ENCODE measurements around the gene MOSPD2. TPM values are rescaled to one million over a fixed set of nuclear protein-coding genes. Genes with fewer than 3 reads are reported as not detected.

The MOSPD2 gene
- total RNA-seq, result 18.8 and 19.1 TPM in 2 replicates
- long read RNA-seq, full-length matches to known transcripts, result 108 of 132 reads
- long read RNA-seq, partial matches to known transcripts, result 13 of 132 reads
- long read RNA-seq, other reads (novel, unspliced or antisense), result 11 of 132 reads

GRCh38 chrX:14872851-14873675 lies at the start of gene MOSPD2, which contains the start of gene FANCB:
MOSPD2 (plus strand) TSS chrX:14873421; CDS start chrX:14873529, 108 bp downstream.
FANCB (minus strand) TSS chrX:14873069; CDS start chrX:14865510, 7,559 bp downstream.
- Mint-ChIP-seq H3K36me3 (ENCODE audit: unreplicated experiment) (peaks cover 9% of the 10 kb centered on the region), H3K4me3 (ENCODE audit: unreplicated experiment) (peak within 1 kb of the TSS; percentile 81), H3K27me3 (ENCODE audit: unreplicated experiment) (no peaks in the 10 kb centered on the region), H3K4me1 (ENCODE audit: unreplicated experiment) (peaks cover 2% of the 10 kb centered on the region), H3K9me3 (ENCODE audit: unreplicated experiment) (peaks cover 12% of the 10 kb centered on the region), H3K27ac (ENCODE audit: unreplicated experiment) (peak within 1 kb of the TSS; percentile 59)
- DNase-seq (ENCODE audit: extremely low spot score, unreplicated experiment), result peak; percentile 98
- no peak for TF ChIP-seq CTCF (IDR thresholded peaks at IDR 0.05)

GRCh38 chrX:14825851-14826250 lies 47.4 kb upstream of the MOSPD2 start:
- peaks cover 11% of the 10 kb centered on the region for H3K9me3 Mint-ChIP-seq (ENCODE audit: unreplicated experiment)
- DNase-seq (ENCODE audit: extremely low spot score, unreplicated experiment), result no peak
- H3K4me1 Mint-ChIP-seq (ENCODE audit: unreplicated experiment), result peaks cover 19% of the 10 kb centered on the region
- peaks cover 4% of the 10 kb centered on the region for H3K36me3 Mint-ChIP-seq (ENCODE audit: unreplicated experiment)
- H3K27me3 Mint-ChIP-seq (ENCODE audit: unreplicated experiment), result no peaks in the 10 kb centered on the region
- TF ChIP-seq CTCF (IDR thresholded peaks at IDR 0.05), result no peak
- no peak overlapping the region for H3K4me3 Mint-ChIP-seq (ENCODE audit: unreplicated experiment)
- H3K27ac Mint-ChIP-seq (ENCODE audit: unreplicated experiment), result peak overlapping the region; percentile 13

GRCh38 chrX:14826319-14826718 lies 46.9 kb upstream of the MOSPD2 start:
- Mint-ChIP-seq H3K9me3 (ENCODE audit: unreplicated experiment) (peaks cover 11% of the 10 kb centered on the region), H3K27ac (ENCODE audit: unreplicated experiment) (peak overlapping the region; percentile 13)

GRCh38 chrX:14829643-14830042 lies 43.6 kb upstream of the MOSPD2 start:
- H3K27me3 Mint-ChIP-seq (ENCODE audit: unreplicated experiment), result no peaks in the 10 kb centered on the region
- peaks cover 22% of the 10 kb centered on the region for H3K9me3 Mint-ChIP-seq (ENCODE audit: unreplicated experiment)
- H3K4me1 Mint-ChIP-seq (ENCODE audit: unreplicated experiment), result peaks cover 25% of the 10 kb centered on the region
- TF ChIP-seq CTCF (IDR thresholded peaks at IDR 0.05), result no peak
- no peak overlapping the region for H3K27ac Mint-ChIP-seq (ENCODE audit: unreplicated experiment)
- H3K36me3 Mint-ChIP-seq (ENCODE audit: unreplicated experiment), result peaks cover 4% of the 10 kb centered on the region
- no peak overlapping the region for H3K4me3 Mint-ChIP-seq (ENCODE audit: unreplicated experiment)
- no peak for DNase-seq (ENCODE audit: extremely low spot score, unreplicated experiment)

More at GRCh38 chrX:14826319-14826718, 46.9 kb upstream of the MOSPD2 start:
- peaks cover 4% of the 10 kb centered on the region for H3K36me3 Mint-ChIP-seq (ENCODE audit: unreplicated experiment)
- no peaks in the 10 kb centered on the region for H3K27me3 Mint-ChIP-seq (ENCODE audit: unreplicated experiment)
- no peak for TF ChIP-seq CTCF (IDR thresholded peaks at IDR 0.05)
- DNase-seq (ENCODE audit: extremely low spot score, unreplicated experiment), result no peak
- peaks cover 15% of the 10 kb centered on the region for H3K4me1 Mint-ChIP-seq (ENCODE audit: unreplicated experiment)
- no peak overlapping the region for H3K4me3 Mint-ChIP-seq (ENCODE audit: unreplicated experiment)

GRCh38 chrX:14832151-14832550 lies 41.1 kb upstream of the MOSPD2 start:
- no peak for TF ChIP-seq CTCF (IDR thresholded peaks at IDR 0.05)
- Mint-ChIP-seq H3K27me3 (ENCODE audit: unreplicated experiment) (no peaks in the 10 kb centered on the region), H3K4me3 (ENCODE audit: unreplicated experiment) (no peak overlapping the region), H3K4me1 (ENCODE audit: unreplicated experiment) (peaks cover 20% of the 10 kb centered on the region), H3K27ac (ENCODE audit: unreplicated experiment) (no peak overlapping the region), H3K36me3 (ENCODE audit: unreplicated experiment) (peaks cover 4% of the 10 kb centered on the region), H3K9me3 (ENCODE audit: unreplicated experiment) (peaks cover 30% of the 10 kb centered on the region)
- no peak for DNase-seq (ENCODE audit: extremely low spot score, unreplicated experiment)

Measured in osteocyte (in vitro differentiated cells).